Osteoblast (primary cell): ENCODE results near the gene SGCE. TPM values are rescaled to one million over a fixed set of nuclear protein-coding genes. Genes with fewer than 3 reads are reported as not detected.

Experiments used
- DNase-seq: peaks from one replicate; pipeline ENCODE4 v3.0.0; 2011; ENCODE audit warnings: low spot score, mixed read lengths; ENCODE audit not compliant: insufficient read length; ENCODE audit errors: missing footprints
- H2AFZ ChIP-seq: 2 replicates; pipeline ENCODE4 v1.6.0; 2011; ENCODE audit warnings: mild to moderate bottlenecking, low read length
- H3K27ac ChIP-seq: 2 replicates; pipeline ENCODE4 v1.5.1; 2011; ENCODE audit warnings: mild to moderate bottlenecking, low read depth, low read length, moderate library complexity
- H3K27me3 ChIP-seq: 2 replicates; pipeline ENCODE4 v1.6.0; 2012; ENCODE audit warnings: mild to moderate bottlenecking, control low read depth, inconsistent platforms, low read length, moderate library complexity; ENCODE audit not compliant: insufficient read depth
- H3K36me3 ChIP-seq: 2 replicates; pipeline ENCODE4 v1.5.1; 2011; ENCODE audit warnings: mild to moderate bottlenecking, low read length, control low read depth, moderate library complexity; ENCODE audit not compliant: insufficient read depth
- H3K4me1 ChIP-seq: 2 replicates; pipeline ENCODE4 v1.5.1; 2011; ENCODE audit warnings: mild to moderate bottlenecking, low read length, control low read depth, moderate library complexity; ENCODE audit not compliant: insufficient read depth
- H3K4me2 ChIP-seq: 2 replicates; pipeline ENCODE4 v1.6.0; 2011; ENCODE audit warnings: mild to moderate bottlenecking, low read length; ENCODE audit not compliant: insufficient read depth
- H3K4me3 ChIP-seq: fragments of 200-600 bp; sonication (generic); 3 replicates; pipeline ENCODE4 v1.5.1; 2012; ENCODE audit warnings: mild to moderate bottlenecking, low read length, inconsistent platforms; ENCODE audit not compliant: insufficient read depth
- H3K79me2 ChIP-seq: 2 replicates; pipeline ENCODE4 v1.6.0; 2012; ENCODE audit warnings: mild to moderate bottlenecking, low read length, control low read depth, inconsistent platforms; ENCODE audit not compliant: insufficient read depth
- H3K9me3 ChIP-seq: 2 replicates; pipeline ENCODE4 v1.5.1; 2011; ENCODE audit warnings: low read depth, low read length, control low read depth
- H4K20me1 ChIP-seq: 2 replicates; pipeline ENCODE4 v1.6.0; 2012; ENCODE audit warnings: mild to moderate bottlenecking, low read length, control low read depth; ENCODE audit not compliant: insufficient read depth
- CTCF ChIP-seq: IDR thresholded peaks from 2 replicates; pipeline ENCODE4 v1.5.1; 2011; ENCODE audit warnings: mild to moderate bottlenecking, low read depth, low read length, moderate library complexity; ENCODE audit errors: extremely low read depth
- total RNA-seq: library from RNA; depleted of rRNA; stranded (reverse); fragments of >200 nt; gene quantifications from 2 replicates; pipeline ENCODE4 v1.2.3, GENCODE V29; 2012

SGCE gene
- total RNA-seq, 1 donor = 60.8 TPM

- no peak overlapping the region for H3K27ac ChIP-seq
- H2AFZ ChIP-seq = no peak overlapping the region
- no peak for TF ChIP-seq CTCF
- H3K79me2 ChIP-seq = no peaks in the 10 kb centered on the region
- H3K4me3 ChIP-seq = no peak overlapping the region
- H4K20me1 ChIP-seq = no peaks in the 10 kb centered on the region
- H3K4me1 ChIP-seq = no peaks in the 10 kb centered on the region
- no peaks in the 10 kb centered on the region for H3K27me3 ChIP-seq
- no peaks in the 10 kb centered on the region for H3K9me3 ChIP-seq
- no peak overlapping the region for H3K4me2 ChIP-seq
- DNase-seq = no peak
- H3K36me3 ChIP-seq = no peaks in the 10 kb centered on the region
These were observed 71.8 kb downstream of the SGCE start for GRCh38 chr7:94584113-94584512.

DNA sequence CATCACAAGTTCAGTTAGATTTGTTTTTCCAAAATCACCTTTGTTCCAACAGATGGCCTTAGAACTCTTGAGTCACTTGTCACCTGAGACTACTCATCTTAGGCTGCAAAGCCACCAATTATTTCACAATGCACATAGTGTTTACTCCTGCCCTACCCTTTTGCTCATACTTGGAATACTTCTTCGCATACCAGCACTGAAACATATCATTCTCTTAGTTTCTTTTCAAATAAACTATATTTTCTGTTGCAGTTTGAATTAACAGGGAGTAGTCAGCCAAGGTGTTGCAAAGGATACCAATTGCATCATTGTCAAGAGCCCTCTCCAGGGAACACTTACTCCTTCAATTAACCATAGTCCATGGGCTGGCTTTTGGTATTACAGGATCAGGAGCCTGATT, 75.3 kb downstream of the SGCE start:
- no peak overlapping the region for H2AFZ ChIP-seq
- no peaks in the 10 kb centered on the region for H3K36me3 ChIP-seq
- no peaks in the 10 kb centered on the region for H3K4me1 ChIP-seq
- no peaks in the 10 kb centered on the region for H3K9me3 ChIP-seq
- no peaks in the 10 kb centered on the region for H4K20me1 ChIP-seq
- H3K27ac ChIP-seq = no peak overlapping the region
- H3K79me2 ChIP-seq = no peaks in the 10 kb centered on the region
- DNase-seq = no peak
- H3K27me3 ChIP-seq = no peaks in the 10 kb centered on the region
- TF ChIP-seq CTCF = no peak
- no peak overlapping the region for H3K4me3 ChIP-seq
- H3K4me2 ChIP-seq = no peak overlapping the region

DNA sequence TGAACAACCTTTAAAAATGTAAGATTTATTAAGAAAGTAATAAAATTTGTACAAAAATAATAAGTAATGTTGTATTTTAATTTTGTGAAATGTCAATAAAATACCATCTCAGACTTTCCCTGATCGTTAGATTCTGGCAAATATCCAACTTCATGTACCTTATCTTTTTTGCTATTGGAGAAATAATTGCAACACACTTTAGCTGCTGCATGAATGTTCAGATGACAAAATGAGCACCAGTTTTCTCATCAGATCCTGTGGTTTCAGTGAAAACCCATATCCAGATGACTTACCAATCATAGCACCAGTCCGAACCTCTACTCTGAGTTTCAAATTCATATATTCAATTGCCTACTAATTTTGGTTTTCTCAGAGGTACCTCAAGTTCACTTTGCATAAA, 76.5 kb downstream of the SGCE start:
- H3K4me2 ChIP-seq = no peak overlapping the region
- no peak overlapping the region for H3K4me3 ChIP-seq

GRCh38 chr7:94578614-94579013, 77.3 kb downstream of the SGCE start:
- Histone ChIP-seq H3K4me3 (no peak overlapping the region), H4K20me1 (no peaks in the 10 kb centered on the region), H3K27ac (no peak overlapping the region), H3K4me2 (no peak overlapping the region), H3K36me3 (no peaks in the 10 kb centered on the region), H2AFZ (no peak overlapping the region), H3K79me2 (no peaks in the 10 kb centered on the region), H3K9me3 (no peaks in the 10 kb centered on the region), H3K27me3 (no peaks in the 10 kb centered on the region), H3K4me1 (no peaks in the 10 kb centered on the region)
- no peak for TF ChIP-seq CTCF
- DNase-seq = no peak

More for the DNA sequence above, 76.5 kb downstream of the SGCE start:
- Histone ChIP-seq H3K36me3 (no peaks in the 10 kb centered on the region), H3K27me3 (no peaks in the 10 kb centered on the region), H2AFZ (no peak overlapping the region), H4K20me1 (no peaks in the 10 kb centered on the region), H3K4me1 (no peaks in the 10 kb centered on the region), H3K79me2 (no peaks in the 10 kb centered on the region), H3K27ac (no peak overlapping the region), H3K9me3 (no peaks in the 10 kb centered on the region)
- DNase-seq = no peak
- TF ChIP-seq CTCF = no peak
